NCI-H82 treated with DMSO at 0.1 percent for 48 hours (cell line): ENCODE data around the gene GATA2.

Experiments
- DNase-seq: peaks from one replicate; lab custom pipeline; 2025; ENCODE audit not compliant: unreplicated experiment; lab: John Stamatoyannopoulos, UW

The GATA2 gene

GRCh38 chr3:128502712-128503111, 9.7 kb upstream of the GATA2 start:
- DNase-seq: no peak

GRCh38 chr3:128501431-128501830, 8.4 kb upstream of the GATA2 start:
- DNase-seq: no peak

- DNase-seq: no peak
Measured at GRCh38 chr3:128500556-128500955, 7.6 kb upstream of the GATA2 start.

- DNase-seq: no peak
Measured at GRCh38 chr3:128499724-128500275, 6.8 kb upstream of the GATA2 start.

GRCh38 chr3:128498901-128499530, 6.0 kb upstream of the GATA2 start:
- DNase-seq: no peak

GRCh38 chr3:128498127-128498626, 5.2 kb upstream of the GATA2 start:
- no peak for DNase-seq

GRCh38 chr3:128497305-128498126, 4.5 kb upstream of the GATA2 start:
- DNase-seq: peak; percentile 57

GRCh38 chr3:128496602-128497304, 3.8 kb upstream of the GATA2 start:
- no peak for DNase-seq

GRCh38 chr3:128496019-128496601, 3.1 kb upstream of the GATA2 start:
- no peak for DNase-seq

- DNase-seq: no peak
Measured at GRCh38 chr3:128495435-128495970, 2.5 kb upstream of the GATA2 start.

GRCh38 chr3:128494367-128494650, 1.3 kb upstream of the GATA2 start:
- DNase-seq: no peak

- no peak for DNase-seq
Measured at GRCh38 chr3:128493570-128494366, 767 bp upstream of the GATA2 start.

- peak; percentile 27 for DNase-seq
Measured at GRCh38 chr3:128491941-128492670, 895 bp downstream of the GATA2 start.

GRCh38 chr3:128491691-128491940, 1.4 kb downstream of the GATA2 start:
- DNase-seq: no peak

GRCh38 chr3:128490915-128491690, 1.9 kb downstream of the GATA2 start:
- no peak for DNase-seq

GRCh38 chr3:128490650-128490914, 2.4 kb downstream of the GATA2 start:
- DNase-seq: no peak

- DNase-seq: peak; percentile 28
Measured at GRCh38 chr3:128489927-128490649, 2.9 kb downstream of the GATA2 start.

GRCh38 chr3:128489674-128489926, 3.4 kb downstream of the GATA2 start:
- no peak for DNase-seq
